Stimulated activated CD4-positive, alpha-beta T cell treated with anti-CD3 and anti-CD28 coated beads, Interleukin-4, amount 100 ng/mL, for 1 hour (primary cell): Measurements from ENCODE around the gene RSPH4A.
"Not testable (repeated sequence)": the region's sequence is repeated elsewhere in the genome, so short reads cannot be mapped to it uniquely, and the experiment has no call there.

Source experiments
- DNase-seq: peaks from one replicate; pipeline ENCODE4 v3.0.0-alpha.2; 2020

Gene RSPH4A

DNA sequence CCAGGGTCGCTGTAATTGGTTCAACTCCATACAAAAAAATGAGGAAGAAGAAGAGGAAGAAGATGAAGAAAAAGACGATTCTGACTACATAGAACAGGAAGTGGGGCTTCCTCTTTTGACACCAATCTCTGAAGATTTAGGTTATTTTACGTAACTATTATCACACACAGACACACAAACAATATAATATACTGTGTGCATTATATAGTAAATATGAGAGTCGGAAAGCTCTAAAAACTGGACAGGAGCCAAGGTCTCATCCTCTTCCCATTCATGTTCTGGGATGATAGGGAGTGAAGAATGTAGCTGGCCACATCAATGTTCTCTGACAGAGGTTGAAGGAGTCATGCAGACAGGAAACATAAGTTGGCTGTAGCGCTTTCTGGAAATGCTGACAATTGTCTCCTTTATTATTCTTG lies 13.3 kb downstream of the RSPH4A start:
- no peak for DNase-seq

- no peak for DNase-seq
Observed at GRCh38 chr6:116631379-116631990, 15.2 kb downstream of the RSPH4A start.

DNA sequence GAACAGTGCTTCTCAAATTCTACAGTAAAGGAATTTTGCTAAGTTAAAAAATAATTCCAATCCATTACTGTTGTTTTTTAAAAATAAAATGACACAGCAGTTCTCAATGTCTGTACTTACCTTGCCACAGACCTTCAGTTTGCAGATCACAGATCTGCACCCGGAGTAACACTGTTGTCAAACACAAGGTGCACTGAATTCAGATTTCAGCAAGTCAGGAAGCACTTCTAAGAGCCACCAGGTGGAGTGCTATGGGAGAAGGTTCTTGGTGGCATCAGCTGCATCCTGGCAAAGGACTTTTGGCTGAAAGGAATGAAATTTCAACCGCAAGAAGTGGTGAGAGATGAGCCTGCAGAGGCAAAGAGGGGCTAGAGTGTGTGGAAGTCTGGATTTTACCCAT lies 17.4 kb downstream of the RSPH4A start:
- DNase-seq: no peak

- DNase-seq: no peak
Observed at GRCh38 chr6:116648156-116648555, 31.9 kb downstream of the RSPH4A start.

- no peak for DNase-seq
Observed at GRCh38 chr6:116649129-116649528, 32.9 kb downstream of the RSPH4A start.

- DNase-seq: no peak
Observed at GRCh38 chr6:116651916-116652315, 35.6 kb downstream of the RSPH4A start.

- DNase-seq: no peak
Observed at GRCh38 chr6:116661594-116661993, 45.3 kb downstream of the RSPH4A start.

DNA sequence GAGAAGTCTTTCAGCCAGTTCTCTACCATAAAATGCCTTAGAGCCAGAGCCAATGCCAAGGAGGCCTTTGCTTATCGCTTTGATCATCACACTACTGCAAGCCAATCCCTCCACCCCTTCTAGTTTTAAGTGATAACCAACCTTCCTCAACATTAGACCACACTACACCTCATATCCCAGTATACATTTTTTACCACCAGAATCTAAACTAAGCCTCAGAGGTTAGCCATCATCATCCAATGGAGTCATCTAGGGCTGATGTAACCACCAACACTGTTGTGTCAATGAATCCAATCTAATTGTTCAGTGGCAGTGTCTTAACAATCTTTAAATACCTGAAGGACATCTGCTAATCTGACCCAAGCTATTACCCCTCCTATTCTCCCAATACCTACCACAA lies 45.9 kb downstream of the RSPH4A start:
- DNase-seq: no peak

- DNase-seq: no peak
Observed at GRCh38 chr6:116663308-116663707, 47.0 kb downstream of the RSPH4A start.

GRCh38 chr6:116664169-116664568 lies 47.9 kb downstream of the RSPH4A start:
- not testable (repeated sequence) for DNase-seq

DNA sequence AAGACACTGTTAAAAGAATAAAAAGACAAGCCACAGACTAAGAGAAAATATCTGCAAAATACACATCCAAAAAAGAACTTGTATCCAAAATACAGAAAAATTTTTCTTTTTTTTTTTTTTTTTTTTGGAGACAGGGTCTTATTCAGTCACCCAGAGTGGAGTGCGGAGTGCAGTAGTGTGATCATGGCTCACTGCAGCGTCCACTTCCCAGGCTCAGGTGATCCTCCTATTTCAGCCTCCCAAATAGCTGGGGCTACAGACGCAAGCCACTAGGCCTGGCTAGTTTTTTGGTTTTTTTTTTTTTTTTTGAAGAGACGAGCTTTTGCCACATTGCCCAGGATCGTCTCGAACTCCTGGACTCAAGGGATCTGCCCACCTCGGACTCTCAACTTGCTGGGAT lies 49.2 kb downstream of the RSPH4A start:
- no peak for DNase-seq

DNA sequence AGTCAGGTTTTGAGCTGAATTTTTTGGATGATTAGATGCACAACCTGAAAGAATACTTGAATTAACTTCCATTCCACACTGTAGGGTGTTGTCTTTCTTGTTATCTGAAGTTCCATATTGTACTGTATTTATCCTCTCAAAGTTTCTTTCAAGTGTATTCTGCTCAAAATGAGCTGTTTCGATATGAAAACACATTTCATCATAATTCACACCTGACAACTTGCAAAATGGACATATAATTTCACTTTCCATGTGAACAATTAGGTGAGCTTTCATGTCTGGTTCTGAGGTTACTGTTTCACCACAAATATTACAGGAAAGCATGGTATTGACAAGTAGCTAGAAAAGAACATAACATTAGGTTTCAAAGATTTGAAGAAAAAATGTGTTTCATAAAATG lies 50.6 kb downstream of the RSPH4A start:
- no peak for DNase-seq

GRCh38 chr6:116667623-116668022 lies 51.3 kb downstream of the RSPH4A start:
- no peak for DNase-seq

DNA sequence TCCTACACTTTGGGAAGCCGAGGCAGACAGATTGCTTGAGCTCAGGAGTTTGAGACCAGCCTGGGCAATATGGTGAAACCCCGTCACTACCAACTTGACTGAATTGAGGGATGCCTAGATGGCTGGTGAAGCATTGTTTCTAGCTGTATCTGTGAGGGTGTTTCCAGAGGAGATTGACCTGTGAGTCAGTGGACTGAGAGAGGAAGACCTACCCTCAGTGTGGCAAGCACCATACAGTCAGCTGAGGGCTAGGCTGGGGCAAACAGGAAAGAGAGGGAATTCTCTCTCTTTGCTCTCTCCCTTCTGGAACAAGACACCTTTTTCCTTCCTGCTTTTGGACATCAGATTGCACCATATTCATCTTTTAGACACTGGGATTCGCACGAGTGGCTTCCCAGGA lies 56.0 kb downstream of the RSPH4A start:
- no peak for DNase-seq

DNA sequence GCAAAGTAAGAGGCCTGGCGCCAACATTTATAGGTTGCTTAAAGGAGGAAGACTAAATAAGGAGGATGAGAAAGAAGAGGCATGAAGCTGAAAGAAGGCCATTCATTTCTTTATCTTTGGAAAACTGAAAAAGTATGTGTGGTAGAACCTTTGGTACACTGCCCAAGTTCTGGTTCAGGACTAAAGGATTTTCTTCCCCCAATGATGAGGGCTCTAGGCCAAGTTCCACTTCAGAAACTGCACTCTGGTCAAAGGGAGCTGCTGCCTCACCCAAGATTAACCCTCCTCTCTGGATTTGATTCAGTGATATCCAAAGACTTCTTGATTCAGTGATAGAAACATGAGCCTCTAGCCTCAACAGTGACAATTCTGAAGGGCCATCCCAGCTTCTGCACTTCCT lies 59.7 kb downstream of the RSPH4A start:
- DNase-seq: no peak

GRCh38 chr6:116680880-116681672 lies 64.8 kb downstream of the RSPH4A start, which contains the start of gene KPNA5:
KPNA5 (plus strand) TSS chr6:116681211; CDS start chr6:116681335, 124 bp downstream.
- peak; percentile 92 for DNase-seq

DNA sequence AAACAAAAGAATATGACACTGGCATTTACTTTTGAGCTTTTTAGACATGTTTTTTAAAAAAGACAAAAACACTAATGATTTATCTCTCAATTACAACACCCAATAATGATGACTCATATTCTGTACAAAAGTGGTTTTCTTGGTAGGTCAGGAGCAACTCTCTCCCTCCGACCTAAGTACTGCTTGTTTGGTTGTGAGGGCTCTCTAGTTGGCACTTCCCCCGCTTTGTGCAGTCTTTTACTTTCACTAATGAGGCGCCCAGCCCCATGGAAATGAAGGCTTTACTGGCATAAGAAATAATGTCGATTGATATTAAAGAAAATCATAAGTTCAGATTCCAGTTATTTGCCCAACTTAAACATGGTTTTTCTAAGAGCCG lies 66.0 kb downstream of the RSPH4A start:
- no peak for DNase-seq
